MM.1S (cell line): ENCODE measurements around the gene RNF152.

Experiments used
- CTCF ChIP-seq: fragments of 300-600 bp; sonication (generic); IDR thresholded peaks from 2 replicates; pipeline ENCODE4 v1.5.1; 2016; ENCODE audit warnings: antibody characterized with exemption, low read length, mixed read lengths
- EZH2 ChIP-seq: fragments of 300-600 bp; sonication (generic); optimal IDR thresholded peaks from 2 replicates; pipeline ENCODE3; 2017; ENCODE audit warnings: low read depth, mild to moderate bottlenecking, antibody characterized with exemption, low read length, mixed read lengths

- TF ChIP-seq CTCF (no peak), EZH2 (no peak)
Observed at GRCh38 chr18:61900504-61901281, 7.9 kb upstream of the RNF152 start.
